Measurements from ENCODE around the gene KRTAP10-3.
"Not testable (repeated sequence)": the region's sequence is repeated elsewhere in the genome, so short reads cannot be mapped to it uniquely, and the experiment has no call there.

Gene KRTAP10-3

GRCh38 chr21:44558695-44559094, at the start of gene KRTAP10-3:
KRTAP10-3 (minus strand) TSS chr21:44558795; CDS start chr21:44558715, 80 bp downstream.
- no peak for FAIRE-seq

- FAIRE-seq, result no peak
Measured at GRCh38 chr21:44606495-44606894, 47.9 kb upstream of the KRTAP10-3 start.

DNA sequence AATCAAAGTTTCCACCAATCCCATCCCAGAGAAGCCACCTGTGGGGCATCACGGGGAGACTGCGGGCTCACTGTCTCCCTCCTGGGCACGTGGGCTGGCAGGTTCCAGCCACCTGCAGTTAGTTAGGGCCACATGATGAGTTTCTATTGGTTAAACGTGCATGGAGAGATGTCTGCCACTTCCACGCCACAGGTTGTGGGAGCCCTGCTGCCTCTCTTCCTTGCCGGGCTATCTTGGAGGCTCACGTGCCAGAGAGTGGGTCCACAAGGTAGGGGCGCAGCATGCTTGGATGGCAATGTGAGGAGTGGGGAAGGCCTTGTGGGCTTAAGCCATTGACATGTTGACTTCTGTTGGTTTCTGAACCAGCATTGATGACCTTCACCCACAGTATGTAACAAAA, 45.3 kb upstream of the KRTAP10-3 start:
- FAIRE-seq, result no peak

GRCh38 chr21:44603109-44603875, 44.7 kb upstream of the KRTAP10-3 start:
- FAIRE-seq, result no peak

DNA sequence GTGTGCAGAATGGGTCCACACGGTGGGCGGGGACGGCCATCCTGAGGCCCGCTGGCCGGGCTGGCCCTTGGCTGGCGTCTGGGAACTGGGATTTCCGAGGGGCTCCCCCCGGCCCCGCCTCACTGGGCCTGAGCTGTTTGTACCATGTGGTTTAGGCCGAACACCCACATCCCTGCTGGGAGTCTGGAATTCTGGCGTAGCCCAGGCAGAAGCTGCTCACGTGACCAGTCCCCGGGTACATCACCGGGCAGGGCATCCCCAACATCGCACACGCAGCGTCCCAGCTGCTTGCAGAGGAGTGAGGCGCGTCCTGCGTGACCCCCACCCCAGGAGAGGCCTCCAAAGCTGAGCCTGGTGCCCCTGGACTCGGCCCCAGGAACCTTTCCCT, 43.9 kb upstream of the KRTAP10-3 start:
- no peak for FAIRE-seq

DNA sequence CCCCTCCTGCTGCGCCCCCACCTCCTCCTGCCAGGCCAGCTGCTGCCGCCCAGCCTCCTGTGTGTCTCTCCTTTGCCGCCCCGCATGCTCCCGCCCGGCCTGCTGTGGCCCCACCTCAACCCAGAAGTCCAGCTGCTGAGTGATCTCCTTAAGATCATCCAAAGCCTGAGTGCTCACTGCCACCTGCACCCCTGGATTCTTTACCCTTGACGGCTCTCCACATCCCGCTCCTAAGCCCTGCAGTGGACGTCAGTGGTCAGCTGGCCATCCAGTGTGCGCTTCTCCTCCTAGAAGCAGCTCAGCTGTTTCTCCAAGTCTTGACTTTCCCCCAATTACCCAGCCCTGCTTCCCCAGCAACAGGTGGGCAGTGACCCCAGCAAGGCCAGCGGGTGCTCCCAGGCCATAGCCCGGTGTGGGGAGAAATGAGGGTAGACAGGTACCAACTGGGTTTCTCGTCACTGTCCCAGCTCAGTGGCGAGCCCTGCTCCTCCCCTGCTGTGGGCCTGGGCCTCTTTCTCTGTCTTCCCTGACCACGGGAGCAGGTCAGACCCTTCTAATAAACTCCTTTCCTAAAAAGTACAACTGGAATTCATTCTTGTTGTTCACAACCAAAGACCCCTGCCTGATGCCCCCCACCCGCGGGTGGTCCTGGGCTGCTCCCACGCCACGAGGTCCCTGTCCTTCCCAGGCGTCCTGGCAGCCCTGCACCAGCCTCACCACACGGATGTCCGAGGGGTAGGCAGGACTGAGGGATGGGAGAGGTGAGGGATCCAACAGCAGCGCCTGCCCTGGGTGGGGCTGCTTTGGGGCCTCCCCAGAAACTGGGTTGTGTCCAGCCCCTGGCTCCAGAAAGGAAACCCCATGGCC, 43.2 kb upstream of the KRTAP10-3 start:
- FAIRE-seq, result no peak

DNA sequence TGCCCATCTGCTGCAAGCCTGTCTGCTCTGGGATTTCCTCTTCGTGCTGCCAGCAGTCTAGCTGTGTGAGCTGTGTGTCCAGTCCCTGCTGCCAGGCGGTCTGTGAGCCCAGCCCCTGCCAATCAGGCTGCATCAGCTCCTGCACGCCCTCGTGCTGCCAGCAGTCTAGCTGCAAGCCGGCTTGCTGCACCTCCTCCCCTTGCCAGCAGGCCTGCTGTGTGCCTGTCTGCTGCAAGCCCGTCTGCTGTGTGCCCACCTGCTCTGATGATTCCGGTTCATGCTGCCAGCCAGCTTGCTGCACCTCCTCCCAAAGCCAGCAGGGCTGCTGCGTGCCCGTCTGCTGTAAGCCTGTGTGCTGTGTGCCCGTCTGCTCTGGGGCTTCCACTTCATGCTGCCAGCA, 42.5 kb upstream of the KRTAP10-3 start:
- not testable (repeated sequence) for FAIRE-seq

GRCh38 chr21:44600118-44600978, 41.8 kb upstream of the KRTAP10-3 start, which contains the start of gene KRTAP10-7:
KRTAP10-7 (plus strand) TSS chr21:44600597; CDS start chr21:44600622, 25 bp downstream.
- FAIRE-seq, result not testable (repeated sequence)

DNA sequence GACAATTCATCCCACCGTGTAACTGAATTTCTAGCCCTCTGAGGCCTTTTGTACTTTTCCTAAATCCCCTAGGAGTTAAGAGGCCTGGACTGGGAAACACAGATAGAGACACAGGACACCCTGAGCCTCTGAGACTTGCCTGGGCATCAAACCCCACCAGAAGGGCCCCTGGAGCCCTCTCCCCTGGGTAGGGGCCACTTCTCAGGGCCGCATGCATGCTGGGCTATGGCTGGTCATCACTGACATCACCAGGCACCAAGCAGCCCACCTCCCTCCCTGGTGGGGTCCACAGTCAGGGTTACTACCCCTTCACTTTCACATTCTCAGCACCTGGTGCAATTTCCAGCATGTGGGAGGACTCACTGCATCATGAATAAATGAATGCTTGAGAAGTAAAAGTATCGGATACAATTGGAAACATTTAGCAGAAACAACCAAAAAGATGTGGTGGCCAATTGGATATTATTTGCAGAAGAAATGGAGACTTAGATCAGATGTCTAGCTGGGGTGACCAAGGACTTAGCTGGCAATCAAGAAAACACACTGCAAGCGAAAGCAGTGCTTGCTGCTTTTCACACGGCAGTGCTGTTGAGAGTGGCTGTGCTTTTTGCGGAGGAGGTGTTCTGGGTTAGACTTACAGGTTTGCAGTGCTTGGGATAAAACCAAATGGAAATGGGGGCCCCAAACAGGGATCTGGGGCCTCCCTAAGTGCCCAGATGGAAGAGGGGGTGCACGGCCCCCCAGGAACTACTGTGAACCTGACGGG, 40.9 kb upstream of the KRTAP10-3 start:
- FAIRE-seq, result no peak

DNA sequence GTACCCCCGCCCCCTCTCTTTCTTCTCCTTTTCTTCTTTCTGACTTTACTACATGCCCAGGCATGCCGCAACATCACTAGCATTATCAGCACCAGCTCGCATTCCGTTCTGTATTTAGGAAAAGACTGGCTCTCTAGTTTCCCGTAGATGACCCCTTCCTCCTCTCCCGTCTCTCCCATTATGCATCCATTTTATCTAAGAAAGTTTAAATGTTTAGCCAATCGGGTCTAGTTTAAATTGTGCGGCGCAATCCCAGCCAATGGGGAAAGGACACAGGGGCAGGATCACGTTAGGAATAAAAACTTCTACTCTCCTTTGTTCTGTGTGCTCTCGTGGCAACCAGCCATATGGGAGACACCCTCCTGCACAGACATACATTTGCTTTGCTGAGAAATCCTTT, 39.5 kb upstream of the KRTAP10-3 start:
- no peak for FAIRE-seq

GRCh38 chr21:44596068-44596725, 37.6 kb upstream of the KRTAP10-3 start:
- FAIRE-seq, result no peak

GRCh38 chr21:44595524-44595923, 36.9 kb upstream of the KRTAP10-3 start:
- FAIRE-seq, result no peak

DNA sequence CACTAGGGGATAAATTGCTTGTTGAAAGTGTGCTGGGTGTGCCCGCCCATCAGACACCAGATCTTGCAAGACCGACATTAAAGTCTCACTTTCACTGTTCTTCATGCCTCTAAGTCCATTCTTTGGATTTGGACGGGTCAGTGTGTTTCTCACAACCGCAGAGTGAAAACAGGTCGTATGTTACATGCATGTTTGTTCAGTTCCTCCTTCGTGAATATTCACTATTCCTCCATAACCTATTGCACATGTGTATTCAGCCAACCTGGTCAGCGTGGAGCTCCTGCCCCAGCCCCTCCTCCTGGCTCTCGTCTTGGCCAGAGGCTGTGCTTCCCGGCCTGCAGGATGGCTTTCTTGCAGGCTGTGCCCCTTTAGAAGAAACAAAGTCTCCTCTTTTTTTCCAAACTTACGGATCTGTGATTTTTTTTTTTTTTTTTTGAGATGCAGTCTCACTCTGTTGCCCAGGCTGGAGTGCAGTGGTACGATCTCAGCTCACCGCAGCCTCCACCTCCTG, 35.9 kb upstream of the KRTAP10-3 start:
- no peak for FAIRE-seq

DNA sequence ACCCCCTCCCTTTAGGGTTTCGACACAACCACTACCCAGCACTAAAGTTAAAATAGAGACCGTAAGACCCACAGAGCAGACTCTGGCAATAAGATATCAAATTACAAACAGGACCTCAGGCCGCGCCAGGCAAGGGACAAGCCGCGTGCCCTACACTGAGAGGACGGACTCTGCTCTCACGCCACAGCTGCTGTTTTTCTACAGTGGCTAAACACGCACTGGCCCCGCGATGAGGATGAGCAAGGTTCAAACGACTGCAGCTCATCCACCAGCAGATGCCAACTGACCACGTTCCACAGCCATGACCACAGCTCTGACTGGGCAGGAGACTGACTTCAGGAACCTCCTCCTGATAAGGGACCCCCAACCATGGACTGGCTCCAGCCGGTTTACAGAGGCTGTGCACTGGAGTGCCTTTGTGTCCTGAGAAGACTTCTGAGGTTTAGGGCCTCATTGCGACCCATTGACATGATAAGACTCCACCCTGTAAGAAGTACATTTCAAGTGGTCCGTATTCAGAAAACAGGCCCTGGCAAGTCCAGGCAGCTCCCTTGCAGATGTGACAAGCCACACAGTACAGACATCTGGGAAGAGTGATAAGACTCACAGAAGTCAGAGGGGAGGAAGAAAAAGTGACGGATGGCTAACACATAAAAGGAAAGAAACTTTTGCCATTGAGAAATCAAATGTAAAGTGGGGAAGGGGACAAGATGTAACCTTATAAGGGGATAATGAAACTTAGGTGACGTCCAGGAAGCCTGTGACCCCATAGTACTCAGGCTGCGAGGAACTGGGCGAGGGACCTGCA, 35.2 kb upstream of the KRTAP10-3 start:
- no peak for FAIRE-seq

DNA sequence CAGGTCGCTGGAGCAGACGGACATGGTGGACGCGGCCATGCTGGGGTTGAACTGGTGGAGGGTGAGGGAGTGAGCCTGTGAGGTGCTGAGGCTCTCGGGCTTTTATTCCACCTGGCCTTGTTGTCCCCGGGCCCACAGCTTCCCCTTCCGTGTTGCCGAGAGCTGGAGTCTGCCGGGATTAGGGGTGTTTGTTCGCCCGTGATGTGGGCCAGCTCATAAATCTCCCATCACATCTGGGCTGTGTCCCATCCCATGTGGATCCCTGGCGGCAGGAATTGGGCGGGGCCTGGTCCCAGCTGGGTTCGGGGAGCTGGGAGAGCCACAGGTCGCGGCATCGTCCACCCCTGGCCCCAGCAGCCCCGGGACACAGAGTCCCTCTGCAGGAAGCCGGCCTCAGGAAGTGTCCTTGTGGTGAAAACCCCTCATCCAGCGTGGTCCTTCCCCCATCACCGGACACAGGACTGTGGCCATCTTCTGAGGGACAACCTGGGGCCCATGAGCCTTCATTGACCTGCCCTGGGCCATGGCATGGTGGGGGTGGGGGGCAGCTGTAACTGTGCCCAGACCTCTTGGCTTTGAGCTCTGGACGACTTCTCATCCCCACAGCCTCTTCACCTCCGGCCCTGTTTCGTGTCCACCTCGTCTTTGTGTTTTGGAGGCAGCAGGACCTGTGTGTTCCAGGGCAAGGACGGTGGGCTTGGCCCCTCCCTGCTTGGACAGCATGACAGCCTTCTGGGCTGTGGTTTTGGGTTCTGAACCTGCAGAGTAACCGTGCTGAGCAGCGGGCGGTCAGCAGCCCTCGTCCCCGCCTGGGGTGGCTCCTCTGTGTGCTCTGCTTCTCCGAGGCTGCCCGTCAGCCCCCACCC, 34.1 kb upstream of the KRTAP10-3 start, which contains the start of gene KRTAP10-6:
Gene KRTAP10-6, minus strand, starts transcription at position 60 of the 866 bp plus-strand sequence. Its CDS starts 21 bp downstream, at position 39.
- no peak for FAIRE-seq

DNA sequence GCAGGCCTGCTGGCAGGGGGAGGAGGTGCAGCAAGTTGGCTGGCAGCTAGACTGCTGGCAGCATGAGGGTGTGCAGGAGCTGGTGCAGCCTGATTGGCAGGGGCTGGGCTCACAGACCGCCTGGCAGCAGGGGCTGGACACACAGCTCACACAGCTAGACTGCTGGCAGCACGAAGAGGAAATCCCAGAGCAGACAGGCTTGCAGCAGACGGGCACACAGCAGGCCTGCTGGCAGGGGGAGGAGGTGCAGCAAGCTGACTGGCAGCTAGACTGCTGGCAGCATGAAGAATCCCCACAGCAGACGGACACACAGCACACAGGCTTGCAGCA, 33.2 kb upstream of the KRTAP10-3 start:
- FAIRE-seq, result not testable (repeated sequence)

GRCh38 chr21:44590897-44591800, 32.6 kb upstream of the KRTAP10-3 start:
- FAIRE-seq, result not testable (repeated sequence)

DNA sequence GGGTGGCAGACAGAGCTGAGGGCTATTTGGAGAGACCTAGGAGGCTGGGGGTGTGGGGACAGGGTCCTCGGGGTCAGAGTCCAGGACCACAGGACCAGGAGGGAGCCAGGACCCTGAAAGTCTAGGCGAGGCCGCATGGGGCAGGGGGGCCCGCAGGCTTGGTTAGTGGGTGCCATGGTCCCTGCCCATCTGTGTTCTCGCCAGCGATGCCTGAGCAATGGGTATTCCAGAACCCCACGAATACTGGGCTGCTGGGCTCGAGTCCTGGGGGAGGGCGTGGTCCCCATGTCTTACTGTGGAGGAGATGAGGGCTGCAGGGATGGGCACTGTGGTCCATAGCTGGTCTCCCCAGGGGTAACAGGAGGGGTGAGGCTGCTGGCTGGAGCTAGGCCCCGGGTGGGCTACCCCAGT, 31.7 kb upstream of the KRTAP10-3 start:
- FAIRE-seq, result no peak

All from colon (tissue), 2 donors.